DMS153 treated with DMSO at 0.1 percent for 48 hours (cell line): ENCODE data around the gene FBRS.

ENCODE experiments used
- DNase-seq: peaks from one replicate; lab custom pipeline; 2025; ENCODE audit not compliant: unreplicated experiment; lab: John Stamatoyannopoulos, UW

Gene FBRS

DNA sequence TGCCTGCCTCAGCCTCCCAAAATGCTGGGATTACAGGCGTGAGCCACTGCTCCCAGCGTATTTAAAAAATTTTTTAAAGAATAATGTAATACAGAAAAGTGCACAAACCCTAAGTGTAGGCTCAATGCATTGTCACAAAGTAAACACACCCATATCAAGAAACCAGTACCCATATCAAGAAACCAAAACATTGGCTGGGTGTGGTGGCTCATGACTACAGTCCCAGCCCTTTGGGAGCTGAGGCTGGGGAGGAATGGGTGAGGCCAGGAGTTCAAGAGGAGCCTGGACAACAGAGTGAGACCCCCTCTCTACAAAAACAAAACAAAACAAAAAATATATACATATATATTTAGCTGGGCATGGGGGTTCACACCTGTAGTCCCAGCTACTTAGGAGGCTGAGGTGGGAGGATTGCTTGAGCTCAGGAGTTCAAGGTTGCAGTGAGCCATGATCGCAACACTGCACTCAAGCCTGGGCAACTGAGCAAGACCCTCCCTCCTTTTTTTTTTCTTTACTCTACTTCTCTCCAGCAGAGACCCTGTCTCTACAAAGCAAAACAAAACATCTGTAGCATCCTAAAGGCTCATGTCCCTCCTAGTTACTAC, 16.8 kb upstream of the FBRS start:
- DNase-seq: no peak

DNA sequence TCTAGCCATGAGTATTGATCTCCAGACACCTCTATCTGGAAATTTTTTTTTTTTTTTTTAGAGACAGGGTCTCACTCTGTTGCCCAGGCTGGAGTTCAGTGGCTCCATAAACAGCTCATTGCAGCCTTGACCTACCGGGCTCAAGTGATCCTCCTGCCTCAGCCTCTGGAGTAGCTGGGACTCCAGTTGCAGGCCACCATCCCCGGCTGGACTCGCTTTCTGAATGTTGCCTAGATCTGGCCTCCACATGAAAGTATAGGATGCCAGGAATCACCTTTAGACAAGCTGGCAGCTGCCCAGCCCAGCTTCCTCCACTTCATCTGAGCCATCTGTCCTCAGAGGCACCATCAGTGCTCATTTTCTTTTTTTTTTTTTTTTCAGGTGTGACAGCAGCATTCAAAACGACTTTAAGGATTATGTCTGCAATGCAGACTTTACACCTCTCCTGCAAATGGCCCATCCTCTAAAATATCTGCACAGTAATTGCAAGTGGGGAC, 13.8 kb upstream of the FBRS start:
- DNase-seq: no peak

DNA sequence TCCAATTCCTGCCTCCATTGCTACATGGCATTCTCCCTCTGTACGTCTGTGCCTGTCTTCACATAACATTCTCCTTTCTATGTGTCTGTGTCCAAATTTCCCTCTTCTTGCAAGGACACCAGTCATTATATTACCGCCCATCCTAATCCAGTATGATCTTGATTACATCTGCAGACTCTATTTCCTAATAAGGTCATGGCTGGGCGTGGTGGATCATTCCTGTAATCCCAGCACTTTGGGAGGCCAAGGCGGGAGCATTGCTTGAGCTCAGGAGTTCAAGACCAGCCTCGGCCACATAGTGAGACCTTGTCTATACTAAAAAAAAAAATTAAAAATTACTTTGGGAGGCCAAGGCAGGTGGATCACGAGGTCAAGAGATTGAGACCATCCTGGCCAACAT, 12.5 kb upstream of the FBRS start:
- DNase-seq: no peak

DNA sequence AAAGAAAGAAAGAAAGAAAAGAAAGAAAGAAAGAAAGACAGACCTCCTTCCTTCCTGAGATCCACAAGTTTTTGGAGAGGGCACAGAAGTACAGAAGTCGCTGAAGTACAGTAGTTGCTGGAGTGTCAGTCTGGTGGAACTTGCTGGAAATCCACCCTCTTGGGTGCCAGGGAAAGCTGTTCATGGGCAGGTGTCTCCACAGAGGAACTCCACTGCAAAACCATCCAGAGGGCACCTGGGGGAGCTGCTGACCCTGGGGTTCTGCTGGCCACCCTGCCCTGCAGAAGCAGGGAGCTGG, 11.0 kb upstream of the FBRS start:
- no peak for DNase-seq

DNA sequence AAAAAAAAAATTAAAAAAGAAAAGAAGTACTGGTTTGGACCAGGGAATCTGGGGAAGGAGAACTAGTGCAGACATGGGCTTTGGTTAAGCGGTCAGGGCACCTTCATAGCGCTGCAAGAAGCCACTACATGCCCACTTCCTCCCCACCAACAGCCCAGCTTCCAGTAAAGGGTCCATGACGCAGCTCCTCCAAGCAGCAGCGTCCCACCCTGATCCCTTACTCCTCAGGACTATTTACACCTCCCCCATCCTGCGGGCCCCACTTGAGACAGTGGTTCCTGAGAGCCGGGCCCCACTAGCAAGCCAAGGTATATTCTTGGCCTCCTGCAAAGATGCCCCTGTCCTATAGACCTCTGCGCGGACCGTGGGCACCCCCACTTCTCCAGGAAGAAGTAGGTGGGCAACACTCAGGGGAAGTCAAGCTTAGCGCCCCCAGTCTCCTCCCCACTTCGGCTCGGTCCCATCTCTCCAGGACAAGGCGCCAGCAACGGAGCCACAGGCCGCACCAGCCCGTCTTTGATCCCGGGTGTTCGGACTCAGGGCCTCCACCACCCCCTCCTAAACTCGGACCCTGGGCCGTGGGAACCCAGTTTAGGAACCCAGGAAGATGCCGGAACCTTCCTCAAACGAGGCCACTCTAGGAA, 8.4 kb upstream of the FBRS start:
- no peak for DNase-seq

DNA sequence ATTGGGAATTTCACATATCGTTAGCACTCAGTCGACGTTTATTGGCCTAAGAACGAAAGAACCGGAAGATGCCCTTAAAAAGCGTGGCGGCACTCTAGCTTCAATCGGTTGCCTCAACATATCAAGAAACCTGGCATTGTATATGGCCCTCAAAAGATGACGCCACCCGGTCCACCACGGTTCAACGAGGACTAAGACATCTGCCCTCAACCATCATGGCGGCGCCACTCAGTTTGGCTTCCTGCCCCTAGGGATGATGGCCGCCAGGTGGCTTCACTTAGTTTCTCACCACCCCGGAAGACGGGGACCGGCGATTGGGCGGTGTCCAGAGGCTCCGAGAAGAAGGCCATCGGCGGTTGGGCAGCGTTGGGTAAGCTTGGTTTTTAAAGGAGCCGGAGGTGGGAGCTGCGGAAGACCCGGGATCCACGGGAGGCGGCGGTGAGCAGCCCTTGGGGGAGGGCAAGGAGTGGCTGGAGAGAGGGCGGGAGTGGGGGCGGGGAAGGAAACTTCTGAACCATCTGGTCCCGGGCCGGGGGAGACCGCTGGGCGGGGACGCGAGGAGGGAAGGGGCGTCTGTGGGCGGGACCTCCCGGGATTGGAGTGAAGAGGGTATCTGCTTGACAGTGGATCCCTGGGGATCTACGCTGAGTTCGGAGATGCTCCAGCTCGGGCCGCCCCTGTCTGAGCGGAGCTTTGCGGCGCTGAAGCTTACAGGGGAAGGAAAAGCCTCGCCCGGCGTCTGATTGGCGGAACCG, 7.7 kb upstream of the FBRS start, which contains the start of gene PRR14:
Gene PRR14 (plus strand): TSS at position 592 of the 755 bp plus-strand sequence. CDS start 686 bp downstream, outside the sequence.
- peak; percentile 98 for DNase-seq

DNA sequence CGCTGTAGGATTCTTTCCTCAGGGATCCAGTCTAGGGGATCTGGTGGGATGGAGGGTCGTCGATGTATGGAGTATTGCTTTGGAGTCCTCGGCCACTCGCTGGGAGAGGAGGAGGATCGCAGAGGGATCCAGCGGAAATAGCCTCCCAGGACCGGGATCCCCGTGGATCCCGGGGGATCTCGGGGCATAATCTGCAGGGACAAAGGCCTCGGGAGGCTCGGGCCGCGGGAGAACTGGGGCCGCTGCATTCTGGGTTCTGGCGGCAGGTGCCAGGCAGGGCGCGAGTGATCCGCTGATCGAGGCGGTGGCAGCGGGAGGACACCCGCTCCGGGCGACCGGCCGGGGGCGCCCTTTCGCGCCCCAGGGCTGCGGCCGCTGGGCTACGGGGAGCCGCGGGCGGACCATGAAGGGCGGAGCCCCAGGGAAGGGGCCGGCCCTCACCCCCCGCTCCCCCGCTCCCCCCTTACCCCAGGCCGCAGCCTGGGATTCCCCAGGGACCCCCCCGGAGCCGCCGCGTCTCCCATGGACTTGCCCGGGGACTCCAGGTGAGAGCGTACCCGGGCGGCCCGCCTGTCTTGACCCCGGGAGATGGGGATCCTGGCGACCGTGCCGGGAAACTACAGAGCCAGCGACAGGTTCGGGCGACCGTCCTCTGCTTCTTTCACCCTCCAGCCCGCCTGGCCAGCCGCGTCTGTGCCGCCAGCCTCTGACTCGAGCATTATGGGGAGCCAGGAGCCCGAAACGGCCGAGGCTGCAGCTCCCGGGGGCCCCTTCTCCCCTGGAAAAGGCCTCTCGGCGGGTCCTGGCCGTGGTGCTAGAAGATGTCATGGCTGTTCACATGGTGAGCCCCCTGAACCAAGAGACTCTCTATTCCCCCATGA, 6.9 kb upstream of the FBRS start:
- peak; percentile 66 for DNase-seq

DNA sequence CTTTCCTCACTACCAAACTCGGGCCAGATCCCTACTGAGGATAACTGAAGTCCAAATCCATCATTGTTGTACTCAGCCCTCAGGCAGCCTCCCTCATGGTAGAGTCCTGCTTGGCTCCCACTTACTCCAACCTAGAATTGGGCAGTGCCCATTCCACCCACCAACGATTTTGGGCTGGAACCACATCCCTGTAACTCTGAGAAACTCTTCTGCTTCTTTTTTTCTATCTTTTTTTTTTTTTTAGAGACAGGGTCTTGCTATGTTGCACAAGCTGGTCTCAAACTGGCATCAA, 6.3 kb upstream of the FBRS start:
- no peak for DNase-seq

DNA sequence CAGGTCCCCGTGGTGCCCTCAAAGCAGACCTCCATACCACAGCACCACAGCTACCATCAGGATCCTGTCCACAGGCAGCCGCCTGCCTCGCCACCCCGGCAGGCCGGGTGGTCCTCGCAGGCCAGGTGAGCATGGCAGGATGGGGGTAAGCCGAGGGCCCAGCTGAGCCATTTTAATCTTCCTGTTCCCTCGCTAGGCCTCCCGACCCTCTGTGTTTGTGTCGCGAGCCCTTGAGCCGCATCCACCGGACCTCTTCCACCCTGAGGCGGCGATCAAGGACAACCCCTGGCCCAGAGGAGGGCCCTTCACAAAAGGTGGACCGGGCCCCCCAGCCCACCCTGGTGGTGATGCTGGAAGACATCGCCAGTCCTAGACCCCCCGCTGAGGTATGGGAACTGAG, 5.5 kb upstream of the FBRS start:
- no peak for DNase-seq

DNA sequence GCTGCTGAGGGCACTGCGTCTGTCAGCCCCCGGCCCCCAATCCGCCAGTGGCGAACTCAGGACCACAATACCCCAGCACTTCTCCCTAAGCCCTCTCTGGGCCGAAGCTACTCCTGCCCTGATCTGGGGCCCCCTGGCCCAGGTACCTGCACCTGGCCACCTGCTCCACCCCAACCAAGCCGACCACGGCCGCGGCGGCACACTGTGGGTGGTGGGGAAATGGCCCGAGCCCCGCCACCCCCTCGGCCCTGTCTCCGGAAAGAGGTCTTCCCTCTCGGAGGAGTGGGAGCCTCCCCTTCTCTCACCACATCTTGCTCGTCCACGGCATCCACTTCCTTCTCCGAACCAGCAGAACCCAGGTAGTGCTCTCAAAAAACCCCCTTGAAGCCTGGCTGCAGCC, 3.4 kb upstream of the FBRS start:
- DNase-seq: no peak

DNA sequence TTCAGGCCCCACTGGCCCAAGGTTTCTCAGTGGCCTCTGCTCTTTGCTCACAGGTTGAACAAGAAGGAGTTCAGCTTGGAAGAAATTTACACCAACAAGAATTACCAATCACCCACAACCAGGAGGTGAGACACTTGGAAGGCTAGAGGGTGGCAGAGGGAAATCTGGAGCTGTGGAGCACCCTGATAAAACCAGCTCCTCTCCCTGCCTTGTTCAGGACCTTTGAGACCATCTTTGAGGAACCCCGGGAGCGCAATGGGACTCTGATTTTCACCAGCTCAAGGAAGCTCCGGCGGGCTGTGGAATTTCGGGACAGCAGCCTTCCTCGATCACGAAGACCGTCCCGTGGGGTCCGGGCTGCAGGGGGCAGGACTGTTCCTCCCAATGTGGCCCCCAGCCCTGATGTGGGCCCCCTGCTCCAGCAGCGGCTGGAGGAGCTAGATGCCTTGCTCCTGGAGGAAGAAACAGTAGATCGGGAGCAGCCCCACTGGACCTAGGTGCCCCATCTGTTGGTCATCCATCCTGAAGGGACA, 2.4 kb upstream of the FBRS start:
- no peak for DNase-seq

DNA sequence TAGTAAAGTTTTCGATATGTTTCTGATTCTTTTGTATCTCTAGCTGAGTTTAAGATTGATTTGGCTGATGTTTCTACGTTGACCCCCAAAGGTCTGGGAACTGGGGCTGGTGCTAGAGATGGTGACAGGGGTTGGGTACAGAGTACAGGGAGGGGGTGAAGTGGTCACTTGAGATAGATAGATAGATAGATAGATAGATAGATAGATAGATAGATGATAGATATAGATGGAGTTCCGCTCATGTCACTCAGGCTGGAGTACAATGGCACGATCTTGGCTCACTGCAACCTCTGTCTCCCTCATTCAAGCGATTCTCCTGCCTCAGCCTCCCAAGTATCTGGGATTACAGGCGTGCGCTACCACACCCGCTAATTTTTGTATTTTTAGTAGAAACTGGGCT, 1.8 kb upstream of the FBRS start:
- no peak for DNase-seq

DNA sequence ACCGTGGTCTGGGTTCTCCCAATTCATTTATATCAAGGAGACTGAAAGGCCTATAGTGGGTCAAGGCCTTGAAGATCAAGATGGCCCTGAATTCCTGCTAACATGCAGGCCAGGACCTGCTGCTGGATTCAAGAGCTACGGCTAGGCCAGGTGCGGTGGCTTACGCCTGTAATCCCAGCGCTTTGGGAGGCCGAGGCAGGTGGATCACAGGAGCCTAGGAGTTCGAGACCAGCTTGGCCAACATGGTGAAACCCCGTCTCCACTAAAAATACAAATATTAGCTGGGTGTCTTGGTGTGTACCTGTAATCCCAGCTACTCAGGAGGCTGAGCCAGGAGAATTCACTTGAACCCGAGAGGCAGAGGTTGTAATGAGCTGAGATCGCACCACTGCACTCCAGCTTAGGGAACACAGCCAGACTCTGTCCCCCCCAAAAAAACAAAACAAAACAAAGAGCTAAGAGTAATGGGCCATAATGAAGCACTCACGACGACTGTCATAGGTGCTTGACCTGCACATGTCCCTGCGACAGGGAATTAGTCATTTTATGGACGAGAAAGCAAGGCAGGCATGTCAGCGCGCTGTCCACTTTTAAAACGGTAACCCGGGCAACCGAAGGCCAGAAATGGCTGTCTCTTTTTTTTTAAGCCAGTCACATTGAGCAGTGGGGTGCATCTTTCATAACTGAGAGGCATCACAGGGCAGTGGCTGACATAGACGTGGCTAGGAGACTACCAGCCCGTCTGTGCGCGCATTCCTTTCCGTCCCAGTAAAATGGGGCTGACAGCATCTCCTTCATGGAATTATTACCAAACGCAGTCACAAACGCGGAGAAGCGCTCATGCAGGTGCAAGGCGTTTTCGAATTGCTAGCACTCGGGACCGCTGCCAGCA, 1.0 kb upstream of the FBRS start:
- no peak for DNase-seq

DNA sequence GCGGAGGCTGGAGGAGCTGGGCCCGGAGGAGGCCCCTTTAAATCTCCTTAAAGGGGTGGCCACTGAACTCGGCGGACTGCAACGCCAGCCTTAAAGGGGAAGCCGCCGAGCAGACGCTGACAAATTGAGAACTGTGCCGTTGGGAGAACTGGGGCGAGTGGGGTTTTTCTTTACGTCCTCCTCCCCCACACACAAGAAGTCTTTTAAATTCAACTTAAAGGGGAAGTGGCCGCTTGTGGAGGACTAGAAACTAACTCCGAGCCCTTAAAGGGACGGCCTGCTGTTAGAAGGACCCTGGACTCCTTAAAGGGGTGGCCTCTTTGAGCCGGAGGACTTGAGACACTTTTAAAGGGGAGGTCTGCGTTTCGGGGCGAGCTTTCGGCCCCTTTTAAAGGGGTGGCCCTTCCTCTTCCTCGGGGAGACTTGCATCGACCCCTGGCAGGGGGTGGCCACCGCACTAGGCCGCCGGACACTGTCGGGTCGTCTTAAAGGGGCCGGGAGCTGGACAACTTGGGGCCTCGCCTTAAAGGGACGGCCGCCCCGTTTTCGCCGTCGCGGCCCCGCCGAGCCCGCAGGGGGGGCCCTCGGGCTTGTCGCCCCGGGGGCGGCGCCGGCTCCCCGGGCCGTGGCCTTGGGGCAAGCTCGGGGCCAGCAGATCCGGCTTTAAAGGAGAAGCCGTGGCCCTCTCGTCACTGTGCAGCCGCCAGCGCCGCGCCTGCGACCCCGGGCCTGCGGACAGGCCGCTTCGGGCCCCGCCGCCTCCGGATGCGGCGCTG, 688 bp downstream of the FBRS start:
- peak; percentile 97 for DNase-seq

DNA sequence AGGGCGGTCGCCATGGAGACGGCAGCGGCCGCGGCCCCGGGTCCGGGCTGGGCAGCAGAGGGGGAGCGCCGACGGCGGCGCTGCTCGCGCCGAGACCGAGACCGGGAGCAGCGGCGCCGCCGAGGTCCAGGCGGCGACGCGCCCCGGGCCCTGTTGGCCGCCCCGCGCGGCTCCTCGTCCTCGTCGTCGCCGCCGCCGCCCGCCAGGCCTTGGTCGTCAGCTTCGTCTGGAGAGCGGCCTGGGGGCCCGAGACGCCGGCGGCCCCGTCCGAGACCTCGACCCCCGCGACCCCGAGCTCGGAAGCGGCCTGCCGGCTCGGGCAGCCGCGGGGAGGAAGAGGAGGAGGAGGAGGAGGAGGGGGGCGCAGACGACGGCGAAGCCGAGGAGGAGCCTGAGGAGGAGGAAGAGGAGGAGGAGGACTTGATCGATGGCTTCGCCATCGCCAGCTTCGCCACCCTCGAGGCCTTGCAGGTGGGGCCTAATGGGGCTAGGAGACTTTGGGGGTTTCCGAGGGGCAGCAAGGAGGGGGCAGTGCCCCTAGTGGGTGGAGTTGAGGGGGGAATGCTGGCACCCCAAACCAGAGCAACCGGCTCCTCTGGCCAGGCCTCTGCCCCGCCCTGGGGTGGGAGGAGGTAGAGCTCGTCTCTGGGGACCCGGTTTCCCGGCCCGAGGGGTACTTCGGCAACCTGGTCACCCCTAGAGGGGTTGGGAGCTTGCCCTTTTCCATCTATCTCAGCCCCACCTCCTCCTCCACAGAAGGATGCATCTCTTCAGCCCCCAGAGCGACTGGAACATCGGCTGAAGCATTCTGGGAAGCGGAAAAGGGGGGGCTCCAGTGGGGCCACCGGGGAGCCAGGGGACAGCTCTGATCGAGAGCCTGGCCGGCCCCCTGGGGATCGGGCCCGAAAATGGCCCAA, 1.5 kb downstream of the FBRS start:
- no peak for DNase-seq

DNA sequence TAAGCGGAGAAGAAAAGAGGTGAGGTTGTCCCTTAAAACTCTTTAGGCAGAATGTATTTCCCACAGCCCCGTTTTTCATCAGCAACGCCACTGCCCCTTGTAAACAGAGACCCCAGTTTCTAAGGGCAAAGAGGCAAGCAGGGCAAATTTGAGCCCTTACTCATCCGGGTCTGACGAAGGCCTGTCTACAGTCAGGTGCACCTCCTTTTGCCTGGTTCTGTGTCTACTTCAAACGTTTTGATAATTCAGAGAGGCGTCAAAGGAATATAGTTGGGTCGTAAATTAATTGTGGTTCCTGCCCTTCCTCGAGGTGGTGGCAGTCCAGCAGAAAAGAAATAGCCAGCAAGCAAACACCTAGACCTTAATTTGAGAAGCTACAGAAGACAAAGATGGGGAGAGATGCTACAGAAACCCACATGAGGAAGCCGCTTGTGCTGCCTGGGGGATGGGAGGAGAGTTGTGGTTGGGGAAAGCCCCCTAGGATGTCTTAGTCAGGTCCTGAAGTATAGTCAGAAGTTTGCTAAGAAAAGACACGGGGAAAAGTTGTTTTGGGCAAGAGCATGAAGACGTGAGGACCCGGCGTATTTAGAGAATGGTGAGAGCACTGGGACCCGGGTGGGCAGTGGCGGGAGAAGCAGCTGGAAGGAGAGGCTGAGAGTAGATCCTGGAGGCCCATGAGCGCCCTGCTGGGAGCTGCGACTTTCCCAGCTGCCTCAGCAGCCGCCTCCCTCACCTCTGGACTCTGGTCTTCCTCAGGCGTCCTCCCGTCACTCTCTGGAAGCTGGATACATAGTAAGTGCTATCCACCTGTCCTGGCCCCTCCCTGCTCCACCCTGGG, 2.4 kb downstream of the FBRS start:
- DNase-seq: no peak

DNA sequence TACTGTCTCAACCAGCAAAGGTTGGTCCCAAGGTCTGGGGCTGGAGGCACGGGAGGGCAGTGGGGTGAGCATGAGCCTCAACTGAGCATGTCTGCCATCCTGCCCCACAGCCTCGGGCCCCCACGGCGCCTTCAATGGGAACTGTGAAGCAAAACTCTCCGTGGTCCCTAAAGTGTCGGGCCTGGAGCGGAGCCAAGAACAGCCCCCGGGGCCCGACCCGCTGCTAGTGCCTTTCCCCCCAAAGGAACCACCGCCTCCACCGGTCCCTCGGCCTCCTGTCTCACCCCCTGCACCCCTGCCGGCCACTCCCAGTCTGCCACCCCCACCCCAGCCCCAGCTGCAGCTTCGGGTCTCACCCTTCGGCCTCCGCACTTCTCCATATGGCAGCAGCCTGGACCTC, 4.2 kb downstream of the FBRS start:
- DNase-seq: no peak

DNA sequence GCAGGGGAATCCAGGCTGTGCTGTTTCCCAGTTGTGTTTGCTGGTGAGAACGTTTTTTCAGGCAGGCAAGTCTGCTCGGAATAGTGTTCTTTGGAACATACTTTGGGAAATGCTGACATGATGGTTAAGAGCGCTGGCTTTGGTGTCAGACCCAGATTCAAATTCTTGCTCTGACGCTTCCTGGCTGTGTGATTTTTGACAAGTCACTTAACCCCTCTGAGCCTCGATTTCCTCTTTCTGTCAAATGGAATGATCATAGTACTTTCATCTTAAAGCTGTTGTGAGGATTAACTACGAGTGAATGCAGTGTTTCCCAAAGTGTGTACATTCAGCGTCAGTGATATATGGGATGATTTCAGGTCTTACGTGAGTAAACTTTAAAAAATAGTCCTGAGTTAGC, 4.8 kb downstream of the FBRS start:
- DNase-seq: no peak
